HCT116 (cell line): Measurements from ENCODE around the gene HERPUD2.

ENCODE experiments used
- ATF3 ChIP-seq: IDR thresholded peaks from 2 replicates; pipeline ENCODE4 v1.6.1; 2012
- CTCF ChIP-seq, 3 experiments: fragments of 200-600 bp in 1 of 3; sonication (generic) in 1 of 3; IDR thresholded peaks in 2 of 3; conservative IDR thresholded peaks in 1 of 3; 2 replicates each; pipeline ENCODE4 v1.5.1; 2012 to 2017; ENCODE audit warnings: low read depth in 2 of 3, low read length in 2 of 3, antibody characterized with exemption in 1 of 3, borderline replicate concordance in 1 of 3, control low read depth in 1 of 3, mild to moderate bottlenecking in 1 of 3, mixed read lengths in 1 of 3, mixed run types in 1 of 3, moderate library complexity in 1 of 3; ENCODE audit not compliant: insufficient read depth in 1 of 3
- REST ChIP-seq: IDR thresholded peaks from 2 replicates; pipeline ENCODE4 v1.6.1; 2012; ENCODE audit warnings: low read depth
- TCF7L2 ChIP-seq: IDR thresholded peaks from 2 replicates; pipeline ENCODE4 v1.7.0; 2011; ENCODE audit warnings: borderline replicate concordance, inconsistent platforms; ENCODE audit not compliant: insufficient read depth, insufficient read length; ENCODE audit errors: extremely low read depth

- TF ChIP-seq CTCF (IDR thresholded peaks at IDR 0.05 in 2 of 3, conservative IDR thresholded peaks at IDR 0.05 in 1 of 3; ENCODE audit: borderline replicate concordance in 1 of 3, insufficient read depth in 1 of 3, low read depth in 2 of 3, low read length in 2 of 3), result peak in 2 of 3 experiments; percentile 8 to 15; a peak in 1 of 6 replicates
- TF ChIP-seq REST, result no peak
- no peak for TF ChIP-seq TCF7L2
- no peak for TF ChIP-seq ATF3
Measured at GRCh38 chr7:35723011-35723410, 28.1 kb upstream of the HERPUD2 start.
